ENCODE results near the gene DIS3L2.

Gene DIS3L2

DNA sequence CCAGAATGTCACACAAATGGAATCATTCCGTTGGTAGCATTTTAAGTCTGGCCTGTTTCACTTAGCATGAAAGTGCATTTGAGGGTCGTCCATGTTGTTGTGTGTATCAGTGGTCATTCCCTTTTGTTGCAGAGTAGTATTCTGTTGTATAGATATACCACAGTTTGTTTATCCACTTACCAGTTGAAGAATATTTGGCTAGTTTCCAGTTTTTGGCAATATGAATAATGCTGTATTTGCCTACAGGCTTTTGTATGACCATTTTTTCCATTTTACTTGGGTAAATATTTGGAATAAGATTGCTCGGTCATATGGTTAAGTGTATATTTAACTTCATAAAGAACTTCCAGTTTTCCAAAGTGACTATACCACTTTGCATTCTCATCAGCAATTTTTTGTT is 317.0 kb downstream of the DIS3L2 start:
- DNase-seq = no peak

DNA sequence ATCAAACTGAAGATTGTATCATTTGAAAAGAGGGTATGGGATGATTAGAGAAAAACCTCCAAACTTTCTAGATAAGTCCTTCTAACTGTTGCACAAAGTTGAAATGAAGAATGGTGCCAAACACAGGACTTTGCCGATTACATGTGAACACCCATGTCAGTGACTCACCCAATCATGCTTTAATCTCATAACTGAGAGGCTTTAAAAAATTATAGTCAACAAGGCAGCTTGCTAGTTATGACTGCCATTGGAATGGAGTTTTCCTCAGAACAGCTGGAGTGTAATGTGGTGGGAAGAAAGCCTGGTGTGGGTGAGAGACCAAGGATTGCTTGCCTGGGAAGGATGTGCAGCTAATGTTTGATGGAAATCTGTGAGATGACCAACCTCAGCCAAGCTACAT is 318.8 kb downstream of the DIS3L2 start:
- DNase-seq = no peak

DNA sequence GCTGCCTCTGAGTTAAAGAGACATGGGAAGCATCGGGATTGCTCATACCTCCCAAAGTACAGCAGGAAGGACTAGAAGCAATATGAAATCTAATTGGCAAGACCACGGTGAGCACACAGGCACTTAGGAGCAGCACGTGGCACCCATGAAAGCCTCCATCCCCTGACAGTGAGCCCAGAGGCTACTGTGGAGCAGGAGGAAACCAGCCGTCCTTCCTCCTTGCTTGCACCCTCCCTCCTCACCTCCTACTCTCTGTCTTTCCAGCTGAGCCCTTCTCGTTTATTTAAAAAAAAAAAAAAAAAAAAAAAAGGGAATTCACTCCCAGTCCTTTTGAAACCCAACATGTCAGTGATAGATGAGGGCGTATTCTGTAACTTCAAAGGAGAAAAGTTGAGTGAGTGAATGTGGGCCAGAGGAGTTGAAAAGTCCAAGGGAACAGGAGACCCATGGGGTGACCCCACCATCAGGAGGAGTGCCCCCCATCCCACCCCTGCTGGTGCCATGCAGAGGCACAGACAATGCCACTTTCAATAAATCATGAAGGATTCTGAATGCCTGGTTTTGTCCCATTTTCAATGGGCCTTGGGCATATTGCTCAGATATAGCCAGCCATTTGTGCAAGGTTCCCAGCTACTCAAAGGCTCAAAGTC is 320.5 kb downstream of the DIS3L2 start:
- no peak for DNase-seq

DNA sequence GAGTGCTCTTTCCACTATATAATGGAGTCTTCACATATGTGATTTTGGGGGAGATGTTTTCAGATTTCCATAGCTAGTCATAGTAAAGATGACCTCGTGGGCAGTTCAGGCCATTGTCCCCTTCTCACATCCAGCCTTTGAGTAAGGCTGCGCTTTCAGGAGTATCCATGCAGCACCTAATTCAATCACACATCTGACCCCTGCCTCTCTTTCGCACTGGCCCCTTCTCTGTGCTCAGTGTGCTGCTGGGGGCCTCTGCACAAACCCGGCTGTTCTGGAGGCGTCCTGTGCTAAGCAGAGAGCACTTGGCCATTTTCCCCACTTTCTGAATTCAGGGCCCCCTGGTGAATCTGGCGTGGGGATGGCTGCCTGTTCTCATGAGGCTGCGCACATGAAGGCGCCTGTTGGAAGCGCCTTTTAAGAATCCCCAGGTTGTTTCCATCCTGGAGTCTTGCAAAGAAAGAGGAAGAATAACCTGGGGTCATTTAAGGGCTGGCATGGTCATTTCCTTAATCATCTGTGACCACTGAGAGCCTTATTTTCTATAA is 321.1 kb downstream of the DIS3L2 start:
- DNase-seq = no peak

DNA sequence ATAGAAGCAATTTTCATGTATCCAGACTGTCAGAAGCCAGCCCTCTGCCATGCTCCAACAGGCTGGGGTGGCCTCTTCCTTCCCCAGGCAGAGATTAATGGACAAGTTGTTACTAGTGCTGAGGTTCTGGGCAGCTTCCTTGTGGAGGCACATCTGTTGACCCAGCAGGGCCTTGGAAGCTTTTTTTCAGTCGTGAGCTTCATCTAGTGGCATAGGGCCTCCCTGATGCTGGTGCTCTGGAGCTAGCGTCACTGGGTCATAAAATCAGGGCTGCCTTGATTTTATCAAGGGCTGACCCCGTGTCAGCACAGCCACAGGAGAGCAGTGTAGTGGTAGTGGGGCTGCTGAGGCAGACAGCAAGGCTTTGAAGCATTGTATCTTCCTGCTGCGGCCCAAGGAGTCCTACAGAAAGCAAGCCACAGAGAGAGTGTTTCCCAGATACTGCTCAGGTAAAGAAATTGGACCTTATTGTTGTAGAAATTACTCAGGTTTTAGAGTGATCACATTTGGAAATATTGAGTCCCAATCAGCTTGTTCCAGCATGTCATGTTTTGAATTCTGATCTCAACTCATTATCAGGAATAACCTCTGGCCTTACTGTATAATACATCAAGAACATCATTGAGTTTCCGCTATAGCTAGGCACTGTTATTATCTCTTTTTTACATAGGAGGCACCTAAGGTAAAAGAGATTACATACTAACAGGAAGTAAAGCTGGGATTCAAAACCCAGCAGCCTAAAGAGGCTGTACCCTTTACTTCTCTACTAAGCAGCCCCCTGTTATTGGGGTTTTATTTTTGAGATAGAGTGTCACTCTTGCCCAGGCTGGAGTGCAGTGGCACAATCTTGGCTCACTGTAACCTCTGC is 324.7 kb downstream of the DIS3L2 start:
- no peak for DNase-seq

DNA sequence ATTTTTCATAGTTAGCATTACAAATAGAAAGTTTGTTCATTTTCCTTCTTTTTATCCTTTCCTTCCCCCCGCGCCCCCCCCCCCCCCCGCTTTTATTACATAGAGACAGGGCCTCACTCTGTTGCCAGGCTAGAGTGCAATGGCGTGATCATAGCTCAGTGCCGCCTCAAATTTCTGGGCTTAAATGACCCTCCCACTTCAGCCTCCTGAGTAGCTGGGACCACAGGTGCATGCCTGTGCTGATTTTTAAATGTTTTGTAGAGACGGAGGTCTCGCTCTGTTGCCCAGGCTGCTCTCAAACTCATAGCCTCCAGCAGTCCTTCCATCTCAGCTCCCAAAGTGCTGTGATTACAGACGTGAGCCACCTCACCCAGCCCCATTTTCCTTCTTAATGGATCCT is 325.8 kb downstream of the DIS3L2 start:
- no peak for DNase-seq

DNA sequence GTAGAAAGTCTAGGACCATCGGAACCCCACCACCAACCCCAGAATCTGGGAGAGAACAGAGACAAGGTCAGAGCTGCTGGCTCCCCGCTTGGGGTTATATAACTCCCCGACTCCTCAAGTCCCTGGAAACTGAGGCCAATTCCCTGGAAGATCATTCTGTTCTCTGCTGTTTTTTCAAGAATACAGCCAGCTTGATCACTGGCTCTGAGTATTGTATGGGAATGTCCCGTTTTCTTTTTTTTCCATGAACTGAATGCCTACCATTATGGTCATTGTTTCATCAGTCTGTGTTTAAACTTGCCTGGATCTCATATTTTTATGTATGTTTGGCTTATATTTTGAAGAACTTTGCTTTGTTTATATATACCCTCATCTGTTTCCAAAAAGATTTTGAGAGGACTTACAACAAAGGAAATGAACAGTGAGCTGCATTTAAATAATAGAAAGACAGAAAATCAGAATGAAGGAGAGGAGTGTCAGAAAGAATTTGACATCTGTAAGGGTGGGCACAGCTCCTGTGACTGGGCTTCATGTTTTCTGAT is 327.0 kb downstream of the DIS3L2 start:
- no peak for DNase-seq

DNA sequence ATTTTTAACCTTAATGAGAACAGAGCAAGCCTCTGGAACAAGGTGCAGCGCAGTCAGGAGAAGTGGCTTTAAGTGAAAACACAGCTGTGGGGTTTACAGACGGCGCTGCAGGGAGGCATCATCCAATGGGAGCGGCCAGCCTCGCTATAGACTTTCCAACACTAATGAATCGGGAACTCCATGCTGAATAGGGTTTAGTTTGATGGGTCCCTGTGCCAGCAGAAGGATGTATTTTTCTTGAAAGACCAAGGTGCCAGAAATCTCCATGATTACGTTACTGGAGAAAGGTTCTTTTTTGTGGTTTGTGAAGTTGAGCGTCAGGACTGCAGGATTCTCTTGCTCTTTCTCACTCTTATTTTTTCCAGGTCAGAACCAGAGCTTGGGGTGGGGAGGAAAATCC is 329.2 kb downstream of the DIS3L2 start:
- DNase-seq = no peak

DNA sequence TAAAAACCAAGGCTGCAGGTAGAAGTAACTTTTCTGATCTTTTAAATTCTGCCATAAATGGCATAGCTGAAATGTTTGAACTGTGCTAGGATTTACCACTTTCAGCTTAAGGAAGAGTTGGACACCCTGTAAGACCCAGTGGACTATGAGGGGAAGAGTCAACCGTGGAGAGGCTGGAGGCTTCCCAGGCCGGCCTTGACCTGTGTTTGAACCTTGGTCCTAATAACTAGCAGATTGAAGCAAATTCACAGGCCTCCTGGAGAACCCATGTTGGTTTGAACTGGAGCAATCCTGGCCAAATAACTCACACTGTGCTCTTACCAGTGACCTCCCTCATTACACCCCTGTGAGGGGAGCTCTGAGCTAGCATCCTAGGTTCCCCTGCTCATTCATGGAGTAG is 329.8 kb downstream of the DIS3L2 start:
- no peak for DNase-seq

DNA sequence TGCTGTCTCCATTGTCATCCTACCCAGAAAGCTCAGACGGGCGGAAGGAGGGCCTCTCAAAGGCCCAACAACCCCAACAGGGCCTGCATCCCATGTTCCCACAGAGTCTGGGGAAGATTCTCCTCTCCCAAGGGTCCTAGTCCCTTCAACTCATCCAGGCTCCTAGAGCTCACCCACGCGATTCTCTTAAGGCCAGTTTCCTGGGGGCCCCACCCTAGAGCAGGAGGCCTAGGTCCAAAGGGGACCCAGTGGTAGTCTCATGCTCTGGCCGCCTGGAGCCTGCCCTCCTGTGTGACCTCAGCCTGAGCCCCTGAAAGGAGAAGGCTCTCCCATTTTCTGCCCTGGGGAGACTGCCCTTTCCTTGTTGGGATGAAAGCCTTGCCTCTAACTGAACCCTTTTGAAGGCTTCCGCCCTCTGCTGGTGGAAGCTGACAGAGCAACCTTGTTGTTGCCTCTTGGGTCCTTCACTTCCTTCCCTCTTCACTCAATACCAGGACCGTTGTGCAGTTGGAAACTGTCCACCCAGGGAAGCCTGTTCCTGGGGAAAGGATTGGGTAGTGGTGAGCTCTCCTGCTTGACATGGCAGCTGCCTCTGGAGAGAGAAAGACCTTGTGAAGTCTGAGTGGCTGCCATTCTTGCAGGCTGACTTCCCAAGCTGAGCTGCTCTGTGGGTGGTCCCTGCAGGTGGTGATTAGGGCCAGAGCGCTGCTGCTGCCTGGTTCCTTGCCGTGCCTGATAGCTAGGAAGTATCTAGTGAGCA is 331.1 kb downstream of the DIS3L2 start:
- no peak for DNase-seq

DNA sequence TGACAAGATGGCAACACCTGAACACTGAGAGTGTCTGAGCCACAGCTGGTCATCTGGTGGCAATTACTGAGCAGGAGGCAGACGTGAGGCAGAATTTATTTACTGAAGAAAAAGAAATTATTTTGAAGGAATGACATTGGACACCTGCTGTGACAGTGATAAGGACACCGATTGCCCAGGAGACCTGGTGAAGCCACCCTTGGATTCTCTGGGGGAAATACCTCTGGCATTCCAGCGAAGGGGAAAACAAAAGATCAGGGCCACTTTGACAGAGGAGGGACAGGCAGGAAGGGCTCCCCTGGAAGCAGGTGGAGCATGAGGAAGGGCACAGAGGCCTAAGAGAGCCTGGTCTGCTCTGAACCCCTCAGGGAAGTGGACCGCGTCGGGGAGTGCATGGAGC is 331.7 kb downstream of the DIS3L2 start:
- no peak for DNase-seq

DNA sequence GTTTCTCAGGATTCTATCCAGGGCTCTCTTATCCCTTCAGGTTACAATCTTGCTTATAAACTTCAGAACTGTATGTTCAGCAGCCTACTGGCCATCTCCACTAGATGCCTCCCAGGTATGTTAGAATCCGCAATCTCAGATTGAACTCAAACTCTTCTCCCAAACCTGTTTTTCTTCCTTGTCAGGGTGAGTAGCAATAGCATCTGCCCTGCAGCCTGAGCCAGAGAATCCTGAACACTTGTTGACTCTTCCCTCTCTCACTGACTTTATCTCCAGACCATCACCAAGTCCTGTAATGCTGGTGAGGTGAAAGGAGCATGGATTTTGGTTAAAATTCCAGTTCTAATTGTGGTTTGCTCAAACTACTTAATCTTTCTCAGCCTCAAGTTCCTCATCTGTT is 334.5 kb downstream of the DIS3L2 start:
- no peak for DNase-seq

DNA sequence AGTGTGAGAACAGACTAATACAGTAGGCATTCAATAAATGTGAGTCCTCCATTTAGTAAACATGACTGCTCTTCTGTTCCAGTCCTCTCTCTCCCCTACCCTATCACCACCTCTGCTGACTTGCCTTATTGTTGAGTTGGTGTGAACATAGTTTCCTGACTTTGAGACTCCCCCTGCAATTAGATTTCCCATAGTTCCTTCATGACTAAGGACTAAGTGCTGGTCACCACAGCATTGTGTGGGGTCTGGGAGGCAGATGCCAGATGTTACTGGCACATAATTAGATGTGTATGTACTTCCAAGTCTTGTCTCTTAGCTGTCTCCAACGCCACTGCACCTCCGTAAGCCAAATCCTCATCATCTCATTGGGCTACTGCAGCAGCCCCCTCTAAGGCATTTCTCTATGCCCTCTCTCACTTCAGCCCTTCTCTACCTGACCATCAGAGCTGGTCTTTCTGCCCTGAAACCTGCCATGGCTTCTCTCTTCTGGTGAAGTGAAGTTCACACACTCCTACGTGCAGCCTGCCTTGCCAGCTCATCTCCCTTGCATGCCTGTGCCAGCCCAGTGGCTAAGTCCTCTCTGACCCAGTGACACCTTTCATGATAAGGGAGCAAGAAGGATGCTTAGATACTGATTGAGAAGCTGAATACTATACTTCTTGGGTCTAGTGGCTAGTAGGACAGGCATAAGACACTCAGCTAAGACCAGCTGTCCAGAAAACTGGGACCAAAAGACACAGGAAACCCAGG is 335.4 kb downstream of the DIS3L2 start:
- no peak for DNase-seq

DNA sequence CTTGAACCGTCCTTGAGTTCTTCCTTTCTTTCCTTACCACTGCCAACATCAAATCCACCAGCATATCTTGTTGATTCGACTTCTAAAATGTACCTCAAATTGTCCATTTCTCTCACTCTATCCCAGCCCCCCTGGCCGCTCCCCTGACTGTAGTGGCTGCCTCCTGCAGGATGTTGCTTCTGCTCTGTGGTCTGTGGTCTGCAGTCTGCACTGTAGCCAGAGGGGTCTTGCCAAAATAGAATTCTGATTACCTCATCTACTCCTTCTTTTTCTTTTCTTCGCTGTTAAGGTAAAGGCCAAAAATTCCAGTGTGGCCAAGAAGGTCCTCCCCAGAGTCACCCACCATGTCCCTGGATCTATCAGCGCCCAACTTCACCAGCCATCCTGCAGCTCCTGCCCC is 337.6 kb downstream of the DIS3L2 start:
- DNase-seq = no peak

DNA sequence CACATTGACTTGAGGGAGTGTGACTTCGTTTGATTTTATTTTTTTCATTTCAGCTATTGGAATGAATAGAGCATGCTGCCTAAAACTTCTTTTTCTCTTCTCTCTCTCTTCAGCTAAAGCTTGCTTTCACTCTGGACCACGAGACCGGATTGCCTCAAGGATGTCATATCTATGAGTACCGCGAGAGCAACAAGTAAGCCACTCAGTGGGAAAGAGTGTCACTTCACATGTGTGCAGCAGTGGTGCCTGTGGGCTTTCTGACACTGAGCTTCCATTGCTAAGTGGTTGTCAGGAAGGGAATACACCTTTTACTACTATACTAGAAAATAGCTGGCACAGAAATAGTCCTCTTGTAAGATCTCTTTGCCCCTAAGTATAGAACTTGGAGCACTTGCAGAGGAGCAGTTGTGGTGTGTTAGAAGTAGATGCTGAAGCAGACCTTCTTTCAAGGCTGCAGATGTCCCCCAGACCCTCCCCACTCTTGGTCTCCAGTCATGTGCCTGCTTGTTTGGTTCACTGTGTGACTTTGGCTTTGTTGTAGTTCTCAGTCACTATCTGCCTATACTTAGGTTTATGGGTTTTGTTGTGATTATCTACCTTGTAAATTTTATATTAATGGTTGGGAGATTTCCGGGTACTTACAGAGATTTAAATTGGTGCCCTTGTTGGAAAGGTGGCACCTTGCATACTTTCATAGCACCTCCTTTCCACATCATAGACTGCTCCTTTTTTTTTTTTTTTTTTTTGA is 338.6 kb downstream of the DIS3L2 start:
- DNase-seq = no peak

DNA sequence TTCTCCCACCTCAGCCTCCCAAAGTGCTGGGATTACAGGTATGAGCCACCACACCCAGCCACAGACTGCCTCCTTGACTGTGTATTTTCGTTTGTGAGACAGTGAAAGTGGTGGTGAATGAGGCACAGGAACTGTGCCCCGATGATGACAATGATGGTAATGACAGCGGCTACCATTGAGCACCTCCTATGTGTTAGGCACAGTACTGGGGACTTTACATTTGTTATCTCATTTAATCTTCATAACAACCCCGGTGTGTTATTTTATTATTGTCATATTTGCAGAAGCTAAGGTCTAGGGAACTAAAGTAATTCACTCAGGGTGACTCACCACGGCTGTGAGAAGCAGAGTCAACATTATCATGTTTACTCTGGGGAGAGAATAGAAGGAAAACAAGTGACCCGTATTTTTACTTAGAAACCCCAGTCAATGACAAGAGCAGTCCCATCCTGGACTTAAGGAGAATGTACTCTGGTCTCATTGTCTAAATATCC is 339.4 kb downstream of the DIS3L2 start:
- DNase-seq = no peak

DNA sequence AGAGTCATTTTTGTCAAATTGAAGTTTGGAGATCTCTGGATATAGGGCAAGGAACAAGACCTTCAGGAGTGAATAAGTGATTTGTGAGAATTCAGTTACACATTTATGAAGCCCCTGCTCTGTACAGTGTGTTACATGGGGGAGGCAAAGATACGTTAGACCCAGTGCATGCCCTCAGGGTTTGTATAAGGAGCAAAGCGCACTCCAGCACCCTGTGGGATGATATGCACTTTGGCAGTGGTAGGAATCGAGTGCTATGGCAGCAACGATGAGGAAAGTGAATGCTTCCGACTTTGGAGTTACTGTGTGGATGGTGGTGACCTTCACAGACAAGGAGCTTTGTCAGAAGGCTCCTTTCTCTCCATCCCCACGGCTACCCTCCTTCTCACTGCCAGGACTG is 342.7 kb downstream of the DIS3L2 start:
- no peak for DNase-seq

DNA sequence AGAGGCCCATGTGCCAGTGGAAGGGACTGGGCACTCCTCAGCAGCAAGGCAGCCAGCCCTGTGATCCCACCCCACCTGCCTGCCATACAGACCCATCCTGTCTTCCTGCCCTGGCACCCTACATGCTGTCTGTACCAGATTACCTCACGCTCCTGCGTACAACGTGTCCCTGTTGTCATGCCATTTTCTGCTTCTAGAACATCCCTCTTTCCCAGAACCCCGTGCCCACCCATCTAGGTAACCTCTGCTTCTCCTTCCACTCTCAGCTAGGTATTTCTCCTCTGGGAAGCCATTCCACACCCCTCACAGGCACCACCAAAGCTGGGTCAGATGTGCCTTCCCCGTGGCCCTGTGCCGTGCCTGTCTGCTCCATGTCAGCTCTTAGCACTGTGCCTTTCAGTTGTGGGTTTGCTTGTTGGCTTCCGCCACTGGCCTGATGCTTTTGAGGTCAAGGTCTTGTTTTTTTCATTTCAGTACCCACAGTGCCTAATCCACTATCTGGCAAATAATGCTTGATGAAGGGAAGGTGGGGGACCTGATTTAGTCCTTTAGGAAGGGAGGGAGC is 345.3 kb downstream of the DIS3L2 start:
- DNase-seq = no peak

DNA sequence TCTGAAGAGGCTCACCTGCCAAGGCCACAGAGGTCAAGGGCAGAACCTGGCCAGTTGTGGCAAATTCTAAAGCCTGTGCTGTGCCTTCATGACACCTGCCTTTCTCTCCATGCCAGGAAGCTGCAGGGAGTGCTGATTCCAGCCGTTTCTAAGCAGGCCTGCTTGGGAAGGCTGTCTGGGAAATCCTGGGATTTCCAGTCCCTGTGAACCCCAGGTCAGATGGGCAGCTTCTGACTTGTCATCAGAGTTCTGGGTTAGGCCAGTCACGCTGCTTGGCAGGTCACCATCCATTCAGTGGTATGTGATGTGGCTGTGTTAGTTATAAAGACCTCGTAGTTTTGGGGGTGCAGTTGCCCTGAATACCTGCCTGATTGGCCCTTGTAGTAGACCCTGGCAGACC is 346.3 kb downstream of the DIS3L2 start:
- DNase-seq = no peak

DNA sequence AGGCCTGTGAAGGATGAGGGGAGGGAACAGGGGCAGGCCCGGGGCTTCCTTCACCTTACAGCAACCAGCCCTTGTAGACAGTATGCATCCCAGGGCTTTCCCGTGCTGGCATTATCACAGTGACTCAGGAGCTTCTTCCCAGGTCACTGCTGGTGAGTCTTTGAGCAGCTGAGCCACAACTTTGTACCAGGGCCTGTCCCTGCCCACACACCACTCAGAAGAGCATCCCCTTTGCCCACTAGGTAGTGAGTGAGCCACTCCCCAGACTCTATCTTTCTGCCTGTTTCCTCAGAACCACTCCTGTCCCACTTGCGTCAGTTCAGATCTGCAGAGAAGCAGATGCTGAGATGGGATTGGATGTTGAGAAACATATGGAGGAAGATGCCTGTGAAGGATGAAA is 347.5 kb downstream of the DIS3L2 start:
- no peak for DNase-seq

DNA sequence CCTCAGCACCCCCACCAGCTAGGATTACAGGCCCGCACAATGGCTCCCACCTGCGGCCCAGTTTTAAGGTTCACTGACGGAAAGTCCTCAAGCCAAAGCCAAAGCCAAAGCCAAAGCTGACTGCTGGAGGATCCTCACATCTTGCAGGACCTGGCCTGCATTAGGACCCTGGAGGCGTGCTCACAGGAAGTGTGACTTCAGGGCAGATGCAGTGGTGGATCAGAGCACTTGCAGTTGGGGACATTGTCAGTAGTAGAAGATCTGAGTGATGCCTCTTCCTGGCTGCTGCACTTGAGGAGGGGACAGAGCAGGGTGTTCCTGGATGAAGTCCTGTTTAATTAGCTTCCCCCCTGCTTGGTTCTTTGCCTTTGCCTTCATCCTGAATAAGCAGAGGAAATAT is 348.1 kb downstream of the DIS3L2 start:
- no peak for DNase-seq

Measured in GF-D8 (cell line).